Uterus (tissue), 2 donors: ENCODE data around the gene PLSCR1.

Experiments
- CTCF ChIP-seq, 4 experiments: fragments of 200-600 bp in 2 of 4; fragments of 450-650 bp in 2 of 4; sonication (generic) in 2 of 4; IDR thresholded peaks; one replicate each; pipeline ENCODE4 v1.5.1; 2016 to 2019; ENCODE audit warnings: antibody characterized with exemption in 4 of 4, mild to moderate bottlenecking in 2 of 4, moderate library complexity in 1 of 4
- POLR2A ChIP-seq, 2 donors: fragments of 450-650 bp; IDR thresholded peaks; one replicate each; pipeline ENCODE4 v1.6.1; 2016; ENCODE audit warnings: antibody characterized with exemption in 2 of 2, mild to moderate bottlenecking in 1 of 2, moderate library complexity in 1 of 2

GRCh38 chr3:146496251-146496650 lies 48.2 kb downstream of the PLSCR1 start:
- TF ChIP-seq CTCF (IDR thresholded peaks at IDR 0.05), result no peak
- TF ChIP-seq POLR2A (IDR thresholded peaks at IDR 0.05), result no peak
